ENCODE measurements around the gene BMP8B.

The BMP8B gene

GRCh38 chr1:39795651-39796050 lies 7.0 kb upstream of the BMP8B start:
- no peaks in the 10 kb centered on the region for H3K36me3 ChIP-seq (ENCODE audit: control insufficient read depth in 2 of 2, insufficient read depth in 1 of 2, low read length in 2 of 2)
- no peak overlapping the region for H3K27ac ChIP-seq (ENCODE audit: extremely low read depth, low read depth, low read length)
- ChIA-PET CTCF (interaction anchor here (0.6 kb wide), 1 partner anchor 245 kb away, joined by 5 read pairs; the partner anchor contains the start of gene CAP1), POLR2A (no interaction called here)
- no peaks in the 10 kb centered on the region for H3K4me1 ChIP-seq (ENCODE audit: control insufficient read depth, insufficient read depth, low read length)
- no peaks in the 10 kb centered on the region for H3K9me3 ChIP-seq (ENCODE audit: control insufficient read depth, insufficient read depth, low read depth, low read length)
- TF ChIP-seq ZNF23 (tag by site-specific recombination; IDR thresholded peaks at IDR 0.05; ENCODE audit: borderline replicate concordance) (no peak), ZNF26 (tag by site-specific recombination; IDR thresholded peaks at IDR 0.05) (no peak), ZNF184 (tag by site-specific recombination; IDR thresholded peaks at IDR 0.05) (no peak), ZBTB49 (tag by site-specific recombination; IDR thresholded peaks at IDR 0.05; ENCODE audit: low read depth) (no peak), ZNF324 (tag by site-specific recombination; IDR thresholded peaks at IDR 0.05) (no peak), ZNF423 (tag by site-specific recombination; IDR thresholded peaks at IDR 0.05) (no peak), ZNF391 (tag by site-specific recombination; IDR thresholded peaks at IDR 0.05; ENCODE audit: borderline replicate concordance, low read depth) (no peak), ZNF658 (tag by site-specific recombination; IDR thresholded peaks at IDR 0.05) (no peak), ZNF626 (tag by site-specific recombination; IDR thresholded peaks at IDR 0.05) (no peak)
- H3K4me3 ChIP-seq (ENCODE audit: low read depth, low read length) = no peak overlapping the region

- Histone ChIP-seq H3K4me1 (ENCODE audit: control insufficient read depth, insufficient read depth, low read length) (no peaks in the 10 kb centered on the region), H3K36me3 (ENCODE audit: control insufficient read depth in 2 of 2, insufficient read depth in 1 of 2, low read length in 2 of 2) (no peaks in the 10 kb centered on the region), H3K9me3 (ENCODE audit: control insufficient read depth, insufficient read depth, low read depth, low read length) (no peaks in the 10 kb centered on the region), H3K27ac (ENCODE audit: extremely low read depth, low read depth, low read length) (no peak overlapping the region), H3K4me3 (ENCODE audit: low read depth, low read length) (no peak overlapping the region)
- CTCF ChIA-PET = no interaction called here
- POLR2A ChIA-PET = no interaction called here
- no peak for TF ChIP-seq ZNF639 (tag by site-specific recombination; IDR thresholded peaks at IDR 0.05)
- TF ChIP-seq ZBTB49 (tag by site-specific recombination; IDR thresholded peaks at IDR 0.05; ENCODE audit: low read depth) = no peak
- no peak for TF ChIP-seq PATZ1 (tag by site-specific recombination; IDR thresholded peaks at IDR 0.05)
- TF ChIP-seq ZNF645 (tag by site-specific recombination; IDR thresholded peaks at IDR 0.05) = no peak
- TF ChIP-seq REST (tag by site-specific recombination; IDR thresholded peaks at IDR 0.05) = no peak
- no peak for TF ChIP-seq ZSCAN5A (tag by site-specific recombination; IDR thresholded peaks at IDR 0.05)
- peak; percentile 51 for TF ChIP-seq ZNF623 (tag by site-specific recombination; IDR thresholded peaks at IDR 0.05)
- no peak for TF ChIP-seq ZNF239 (tag by site-specific recombination; IDR thresholded peaks at IDR 0.05)
- no peak for TF ChIP-seq OVOL3 (tag by site-specific recombination; IDR thresholded peaks at IDR 0.05)
- no peak for TF ChIP-seq BCL11A (tag by site-specific recombination; IDR thresholded peaks at IDR 0.05; ENCODE audit: low read depth)
Measured at GRCh38 chr1:39791838-39792237, 3.2 kb upstream of the BMP8B start.
